ENCODE measurements around the gene MAPK13. TPM values are rescaled to one million over a fixed set of nuclear protein-coding genes. Genes with fewer than 3 reads are reported as not detected.
"Not testable (repeated sequence)": the region's sequence is repeated elsewhere in the genome, so short reads cannot be mapped to it uniquely, and the experiment has no call there.

MAPK13 gene
- total RNA-seq: 10 to 100 TPM in 2 of 3 donors, 1 to 10 TPM in 1; 2.6 to 45.2 (median 30.2) TPM

GRCh38 chr6:36129941-36130666 lies at the start of gene MAPK13:
TSS of gene MAPK13 (plus strand) at chr6:36130513. CDS start at chr6:36130583, 70 bp downstream.
- Histone ChIP-seq H3K36me3 (no peaks in the 10 kb centered on the region), H3K9me3 (no peaks in the 10 kb centered on the region), H3K4me1 (peaks cover 3% of the 10 kb centered on the region in 2 donors), H3K27ac (peak within 1 kb of the TSS; percentile 89 to 95), H3K27me3 (no peaks in the 10 kb centered on the region), H3K4me3 (peak within 1 kb of the TSS; percentile 37 to 81 (median 59))
- TF ChIP-seq CTCF (IDR thresholded peaks at IDR 0.05) (no peak), POLR2AphosphoS5 (IDR thresholded peaks at IDR 0.05) (no peak), POLR2A (IDR thresholded peaks at IDR 0.05) (no peak)
- no peak for DNase-seq (ENCODE audit: low spot score in 2 of 2)
- intact Hi-C loops (cut with DNase I; ENCODE audit: low total_unique reads): loop anchor here (5.0 kb wide), 1 partner anchor 67 kb away; the partner anchor contains the start of gene BRPF3

- Histone ChIP-seq H3K27ac (no peak overlapping the region), H3K36me3 (no peaks in the 10 kb centered on the region), H3K27me3 (no peaks in the 10 kb centered on the region), H3K4me3 (no peak overlapping the region), H3K9me3 (no peaks in the 10 kb centered on the region), H3K4me1 (no peaks in the 10 kb centered on the region)
- intact Hi-C loops (cut with DNase I; ENCODE audit: low total_unique reads): no loop called here
- TF ChIP-seq POLR2A (IDR thresholded peaks at IDR 0.05): no peak
- TF ChIP-seq CTCF (IDR thresholded peaks at IDR 0.05): no peak
- TF ChIP-seq POLR2AphosphoS5 (IDR thresholded peaks at IDR 0.05): no peak
- DNase-seq (ENCODE audit: low spot score in 2 of 2): no peak
Measured at GRCh38 chr6:36082318-36082717, 48.0 kb upstream of the MAPK13 start.

GRCh38 chr6:36083446-36083845 lies 46.9 kb upstream of the MAPK13 start:
- Histone ChIP-seq H3K36me3 (no peaks in the 10 kb centered on the region), H3K27ac (no peak overlapping the region), H3K4me3 (no peak overlapping the region), H3K4me1 (no peaks in the 10 kb centered on the region), H3K9me3 (no peaks in the 10 kb centered on the region), H3K27me3 (no peaks in the 10 kb centered on the region)
- DNase-seq (ENCODE audit: low spot score in 2 of 2): no peak
- intact Hi-C loops (cut with DNase I; ENCODE audit: low total_unique reads): no loop called here
- TF ChIP-seq POLR2A (IDR thresholded peaks at IDR 0.05) (no peak), POLR2AphosphoS5 (IDR thresholded peaks at IDR 0.05) (no peak), CTCF (IDR thresholded peaks at IDR 0.05) (no peak)

GRCh38 chr6:36088204-36088603 lies 42.1 kb upstream of the MAPK13 start:
- H3K4me1 ChIP-seq; intact Hi-C loops (cut with DNase I; ENCODE audit: low total_unique reads); H3K36me3 ChIP-seq; DNase-seq (ENCODE audit: low spot score in 2 of 2); H3K27ac ChIP-seq; H3K9me3 ChIP-seq; H3K27me3 ChIP-seq; H3K4me3 ChIP-seq: not testable (repeated sequence)

GRCh38 chr6:36089048-36089447 lies 41.3 kb upstream of the MAPK13 start:
- Histone ChIP-seq H3K4me1 (no peaks in the 10 kb centered on the region), H3K36me3 (no peaks in the 10 kb centered on the region), H3K27ac (no peak overlapping the region), H3K4me3 (no peak overlapping the region), H3K27me3 (no peaks in the 10 kb centered on the region), H3K9me3 (no peaks in the 10 kb centered on the region)
- DNase-seq (ENCODE audit: low spot score in 2 of 2): no peak
- no peak for TF ChIP-seq POLR2A (IDR thresholded peaks at IDR 0.05)
- no peak for TF ChIP-seq CTCF (IDR thresholded peaks at IDR 0.05)
- TF ChIP-seq POLR2AphosphoS5 (IDR thresholded peaks at IDR 0.05): no peak
- intact Hi-C loops (cut with DNase I; ENCODE audit: low total_unique reads): no loop called here

Measured in breast epithelium (tissue), 4 donors.